Stimulated activated naive B cell treated with anti-CD40 and anti-IgM and Interleukin-4, amounts not matched to agents 10 μg/mL and 1 μg/mL and 100 μg/mL, for 72 hours (primary cell): ENCODE data around the gene NRAS.

Source experiments
- ATAC-seq, 2 donors: fragments of 150-1000 bp; cut with Tn5 transposase; replicated peaks; 2 replicates each; pipeline ENCODE4 v1.10.0; 2021; ENCODE audit warnings: moderate library complexity in 1 of 2
- DNase-seq: peaks from one replicate; pipeline ENCODE4 v3.0.0; 2021
- H3K27ac Mint-ChIP-seq: one replicate; pipeline ENCODE4 v1.8.0; 2022; ENCODE audit warnings: mild to moderate bottlenecking, mixed read lengths
- H3K27me3 Mint-ChIP-seq, 2 donors: one replicate each; pipeline ENCODE4 v1.8.0; 2022; ENCODE audit warnings: mixed read lengths in 2 of 2
- H3K36me3 Mint-ChIP-seq, 2 donors: one replicate each; pipeline ENCODE4 v1.8.0; 2022; ENCODE audit warnings: mixed read lengths in 2 of 2, mild to moderate bottlenecking in 1 of 2
- H3K4me1 Mint-ChIP-seq, 2 donors: one replicate each; pipeline ENCODE4 v1.8.0; 2022; ENCODE audit warnings: mixed read lengths in 2 of 2, mild to moderate bottlenecking in 1 of 2
- H3K4me3 Mint-ChIP-seq, 2 donors: one replicate each; pipeline ENCODE4 v1.8.0; 2022; ENCODE audit warnings: mild to moderate bottlenecking in 2 of 2, mixed read lengths in 2 of 2, moderate library complexity in 1 of 2
- H3K9me3 Mint-ChIP-seq, 2 donors: one replicate each; pipeline ENCODE4 v1.8.0; 2022; ENCODE audit warnings: mixed read lengths in 2 of 2, mild to moderate bottlenecking in 1 of 2

Gene NRAS

DNA sequence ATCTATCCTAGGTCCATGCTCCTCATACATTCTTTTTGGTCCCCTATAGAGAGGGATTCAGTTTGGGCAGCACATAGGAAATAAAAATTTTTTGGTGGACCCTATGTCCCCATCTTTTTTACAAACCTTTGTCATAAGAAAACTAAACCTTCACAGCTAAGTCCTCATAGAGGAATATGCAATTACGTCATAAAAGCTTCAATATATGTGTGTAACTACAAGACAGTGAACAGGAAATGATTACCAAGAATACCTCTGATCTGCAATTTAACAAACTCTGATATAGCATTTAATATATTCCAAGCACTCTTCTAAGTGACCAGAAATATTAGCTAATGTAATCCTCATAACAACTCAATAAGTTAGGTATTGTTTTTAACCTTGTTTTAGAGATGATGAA lies 40.5 kb downstream of the NRAS start:
- DNase-seq: no peak
- Mint-ChIP-seq H3K36me3 (no peaks in the 10 kb centered on the region), H3K27me3 (peaks cover 38 to 45% of the 10 kb centered on the region in 2 donors), H3K4me1 (no peaks in the 10 kb centered on the region), H3K9me3 (no peaks in the 10 kb centered on the region), H3K4me3 (no peak overlapping the region), H3K27ac (no peak overlapping the region)
- ATAC-seq: no peak

- Mint-ChIP-seq H3K36me3 (peaks cover 0 to 1% of the 10 kb centered on the region in 2 donors), H3K27ac (no peak overlapping the region), H3K4me1 (peaks cover 2 to 5% of the 10 kb centered on the region in 2 donors), H3K27me3 (peaks cover 33 to 47% of the 10 kb centered on the region in 2 donors), H3K9me3 (no peaks in the 10 kb centered on the region), H3K4me3 (no peak overlapping the region)
- ATAC-seq (no peak), DNase-seq (no peak)
Observed at GRCh38 chr1:114671939-114672275, 44.7 kb downstream of the NRAS start.

- Mint-ChIP-seq H3K4me3 (no peak overlapping the region), H3K36me3 (peaks cover 0 to 1% of the 10 kb centered on the region in 2 donors), H3K27ac (no peak overlapping the region), H3K4me1 (peaks cover 2 to 5% of the 10 kb centered on the region in 2 donors), H3K27me3 (peaks cover 31 to 47% of the 10 kb centered on the region in 2 donors), H3K9me3 (no peaks in the 10 kb centered on the region)
- DNase-seq (no peak), ATAC-seq (no peak)
Observed at GRCh38 chr1:114671011-114671938, 45.3 kb downstream of the NRAS start.

GRCh38 chr1:114670083-114671010 lies 46.2 kb downstream of the NRAS start:
- Mint-ChIP-seq H3K27me3 (peaks cover 30 to 46% of the 10 kb centered on the region in 2 donors), H3K4me3 (peak overlapping the region; percentile 89 to 95), H3K27ac (peak overlapping the region; percentile 38), H3K4me1 (peaks cover 2 to 5% of the 10 kb centered on the region in 2 donors), H3K36me3 (peaks cover 0 to 1% of the 10 kb centered on the region in 2 donors), H3K9me3 (no peaks in the 10 kb centered on the region)
- peak; percentile 98 to 99 for ATAC-seq
- DNase-seq: peak; percentile 75

- DNase-seq (no peak), ATAC-seq (peak; percentile 76 to 79)
- Mint-ChIP-seq H3K27ac (peak within 1 kb of the TSS; percentile 38), H3K9me3 (no peaks in the 10 kb centered on the region), H3K27me3 (peaks cover 28 to 41% of the 10 kb centered on the region in 2 donors), H3K4me1 (peaks cover 2 to 5% of the 10 kb centered on the region in 2 donors), H3K36me3 (peaks cover 0 to 1% of the 10 kb centered on the region in 2 donors), H3K4me3 (peak within 1 kb of the TSS; percentile 89 to 95)
Observed at GRCh38 chr1:114669562-114670082, 46.9 kb downstream of the NRAS start, which contains the start of gene DENND2C. Gene DENND2C, minus strand, starts transcription at chr1:114670049. Its CDS starts 44,065 bp downstream, at chr1:114625984.

GRCh38 chr1:114668784-114669561 lies 47.6 kb downstream of the NRAS start:
- Mint-ChIP-seq H3K27ac (no peak overlapping the region), H3K4me3 (peak overlapping the region; percentile 89 to 95), H3K4me1 (peaks cover 2 to 5% of the 10 kb centered on the region in 2 donors), H3K27me3 (peaks cover 22 to 37% of the 10 kb centered on the region in 2 donors), H3K9me3 (no peaks in the 10 kb centered on the region), H3K36me3 (peaks cover 0 to 1% of the 10 kb centered on the region in 2 donors)
- ATAC-seq (no peak), DNase-seq (no peak)

- no peak for ATAC-seq
- Mint-ChIP-seq H3K27me3 (peaks cover 19 to 37% of the 10 kb centered on the region in 2 donors), H3K36me3 (peaks cover 0 to 1% of the 10 kb centered on the region in 2 donors), H3K9me3 (no peaks in the 10 kb centered on the region), H3K4me1 (peaks cover 2 to 5% of the 10 kb centered on the region in 2 donors), H3K27ac (no peak overlapping the region), H3K4me3 (no peak overlapping the region)
- DNase-seq: no peak
Observed at GRCh38 chr1:114668373-114668772, 48.2 kb downstream of the NRAS start.

GRCh38 chr1:114666954-114667353 lies 49.6 kb downstream of the NRAS start:
- no peak for DNase-seq
- no peak overlapping the region for H3K4me3 Mint-ChIP-seq
- no peak overlapping the region for H3K27ac Mint-ChIP-seq
- H3K27me3 Mint-ChIP-seq: peaks cover 14 to 43% of the 10 kb centered on the region in 2 donors
- H3K4me1 Mint-ChIP-seq: peaks cover 2 to 5% of the 10 kb centered on the region in 2 donors
- peaks cover 0 to 1% of the 10 kb centered on the region in 2 donors for H3K36me3 Mint-ChIP-seq
- ATAC-seq: no peak
- H3K9me3 Mint-ChIP-seq: no peaks in the 10 kb centered on the region

DNA sequence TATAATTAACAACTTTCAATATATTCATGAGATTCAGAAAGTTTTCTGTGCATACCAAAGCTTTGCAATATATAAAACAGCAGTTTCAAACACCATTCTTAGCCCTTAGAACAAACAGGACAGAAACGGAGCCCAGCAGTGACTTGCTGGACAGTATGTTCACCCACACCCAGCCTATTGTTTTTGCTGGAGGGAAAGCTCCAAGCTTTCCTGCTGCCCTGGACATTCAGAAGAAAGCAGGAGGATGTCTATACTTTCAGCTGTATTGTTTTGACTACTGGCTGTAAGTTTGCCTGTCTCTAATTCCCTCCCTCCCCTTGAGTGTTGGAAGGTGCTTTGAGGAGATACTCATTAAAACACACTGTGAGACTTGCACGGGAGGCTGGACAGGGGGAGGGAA lies 56.3 kb downstream of the NRAS start:
- H3K9me3 Mint-ChIP-seq: no peaks in the 10 kb centered on the region
- H3K4me1 Mint-ChIP-seq: no peaks in the 10 kb centered on the region
- peaks cover 15 to 20% of the 10 kb centered on the region in 2 donors for H3K27me3 Mint-ChIP-seq
- H3K4me3 Mint-ChIP-seq: no peak overlapping the region
- no peak overlapping the region for H3K27ac Mint-ChIP-seq
- DNase-seq: no peak
- ATAC-seq: no peak
- no peaks in the 10 kb centered on the region for H3K36me3 Mint-ChIP-seq
